T1000 (cell line): ENCODE results near the gene LEFTY2.
"Not testable (repeated sequence)": the region's sequence is repeated elsewhere in the genome, so short reads cannot be mapped to it uniquely, and the experiment has no call there.

ENCODE experiments used
- DNase-seq: peaks from one replicate; lab custom pipeline; 2025; ENCODE audit warnings: mixed read lengths; lab: John Stamatoyannopoulos, UW

Gene LEFTY2

GRCh38 chr1:225953315-225953714 lies 12.3 kb upstream of the LEFTY2 start:
- DNase-seq = no peak

DNA sequence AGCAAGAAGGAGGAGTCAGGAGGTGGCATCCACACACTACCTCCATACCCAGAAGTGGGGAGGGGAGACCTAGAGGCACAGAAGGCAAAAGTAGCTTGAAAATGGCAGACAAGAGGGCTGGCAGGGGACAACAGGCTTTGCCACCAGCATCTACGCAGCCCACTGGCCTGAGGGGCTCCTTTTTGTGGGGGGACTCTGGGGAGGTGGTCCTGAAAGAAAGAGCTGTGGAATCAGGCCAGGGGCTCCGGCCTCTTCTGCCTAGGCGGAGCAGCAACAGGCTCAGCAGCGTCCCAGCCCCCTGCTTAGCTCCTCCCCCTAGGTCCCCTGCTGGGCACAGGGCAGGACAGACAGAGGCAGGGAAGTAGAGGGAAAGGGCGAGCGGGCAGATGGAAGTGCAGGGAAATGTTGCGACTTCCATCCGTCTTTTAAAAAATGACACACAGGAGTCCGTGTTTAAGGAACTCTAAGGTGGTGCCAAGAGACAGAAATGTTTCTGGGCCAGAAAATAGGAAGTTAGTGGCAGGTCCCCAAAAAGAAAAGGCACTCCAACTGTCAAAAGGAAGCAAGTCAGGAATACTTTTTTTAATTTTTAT lies 10.0 kb upstream of the LEFTY2 start:
- no peak for DNase-seq

DNA sequence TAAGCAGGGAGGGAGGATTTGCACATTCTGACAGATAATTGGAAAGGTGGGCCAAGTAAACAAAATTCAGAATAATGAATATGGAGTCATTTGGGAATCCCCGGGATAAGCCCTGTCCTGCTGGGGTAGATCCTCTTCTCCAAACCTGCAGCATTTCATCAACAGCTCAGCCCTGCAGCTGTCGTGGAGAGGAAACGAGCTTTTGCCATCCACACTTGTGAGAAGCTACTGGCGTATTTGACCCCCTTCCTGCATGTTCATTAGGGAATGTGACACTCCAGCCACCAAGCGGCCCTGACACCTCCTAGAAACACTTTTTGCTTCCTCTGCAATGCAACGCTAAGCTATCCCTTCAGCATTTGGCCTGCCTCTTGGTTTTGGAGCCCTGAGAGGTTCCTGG lies 8.0 kb upstream of the LEFTY2 start:
- DNase-seq = no peak

GRCh38 chr1:225946803-225947202 lies 5.8 kb upstream of the LEFTY2 start:
- no peak for DNase-seq

- DNase-seq = no peak
Measured at GRCh38 chr1:225946082-225946620, 5.1 kb upstream of the LEFTY2 start.

- no peak for DNase-seq
Measured at GRCh38 chr1:225945564-225945963, 4.5 kb upstream of the LEFTY2 start.

DNA sequence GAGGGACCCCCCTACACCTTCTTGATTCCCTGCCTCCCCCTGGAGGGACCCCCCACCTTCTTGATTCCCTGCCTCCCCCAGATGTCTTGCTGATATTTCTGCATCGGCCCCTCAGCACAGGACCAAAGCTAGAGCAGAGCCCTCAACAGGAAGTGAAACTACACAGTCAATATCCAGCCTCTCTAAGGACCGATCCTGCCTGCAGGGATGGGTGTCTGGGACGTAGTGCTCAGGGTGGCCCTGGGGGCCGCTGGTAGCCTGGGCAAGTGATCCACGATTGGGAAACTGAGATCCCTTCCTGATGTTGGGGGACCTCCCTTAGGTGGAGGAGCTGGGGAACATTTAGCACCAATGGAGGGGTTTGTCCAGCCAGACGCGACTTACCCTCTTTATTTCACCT lies 3.9 kb upstream of the LEFTY2 start:
- DNase-seq = no peak

GRCh38 chr1:225944387-225944786 lies 3.4 kb upstream of the LEFTY2 start:
- no peak for DNase-seq

- no peak for DNase-seq
Measured at GRCh38 chr1:225943582-225943981, 2.6 kb upstream of the LEFTY2 start.

- DNase-seq = no peak
Measured at GRCh38 chr1:225942574-225942973, 1.6 kb upstream of the LEFTY2 start.

DNA sequence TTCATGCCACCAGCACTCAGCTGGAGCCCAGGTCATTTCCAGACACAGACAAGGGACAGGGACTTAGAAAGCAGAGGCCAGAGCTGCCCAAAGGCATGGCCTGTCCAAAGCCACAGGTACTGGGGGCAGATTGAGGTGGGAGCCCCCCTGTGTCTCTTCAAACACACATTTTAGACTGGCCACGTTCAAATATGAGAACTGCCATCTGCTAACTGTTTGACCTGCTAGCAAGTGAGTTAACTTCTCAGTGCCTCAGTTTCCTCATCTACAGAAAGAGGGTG lies 862 bp upstream of the LEFTY2 start:
- no peak for DNase-seq

DNA sequence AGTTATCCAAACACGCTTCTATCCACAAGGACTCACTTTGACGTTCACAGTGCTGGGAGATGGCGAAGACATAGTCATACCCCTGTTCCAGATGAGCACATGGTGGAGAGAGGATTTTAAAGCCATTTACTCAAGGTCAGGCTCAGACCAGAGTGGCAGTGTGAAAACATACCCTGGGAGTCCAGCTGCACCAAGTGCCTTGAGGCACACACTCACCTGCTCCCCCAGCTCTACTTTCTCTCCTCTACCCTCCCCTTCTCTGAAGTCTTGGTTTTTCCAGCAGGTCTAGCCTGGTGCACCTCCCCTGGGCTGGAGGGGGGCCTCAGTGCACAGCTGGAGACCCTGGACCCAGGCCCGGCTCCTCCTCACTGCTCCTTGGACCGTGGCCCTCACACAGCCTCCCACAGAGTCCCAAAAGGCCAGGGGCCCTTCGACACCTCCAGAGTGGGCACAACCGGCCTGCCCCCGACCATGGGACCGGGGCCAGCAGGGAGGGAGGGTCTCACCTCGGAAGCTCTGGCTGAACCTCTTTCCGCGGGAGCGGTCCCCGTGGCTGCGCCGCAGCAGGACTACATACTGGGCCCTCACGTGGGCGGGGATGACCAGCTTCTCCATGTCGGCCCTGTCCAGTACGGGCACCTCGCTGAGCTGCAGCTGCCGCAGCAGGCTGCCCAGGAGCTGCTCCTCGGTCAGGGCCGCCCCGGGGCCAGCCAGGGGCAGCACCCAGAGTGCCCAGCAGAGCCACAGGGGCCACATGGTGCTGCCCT lies 452 bp downstream of the LEFTY2 start:
- no peak for DNase-seq

DNA sequence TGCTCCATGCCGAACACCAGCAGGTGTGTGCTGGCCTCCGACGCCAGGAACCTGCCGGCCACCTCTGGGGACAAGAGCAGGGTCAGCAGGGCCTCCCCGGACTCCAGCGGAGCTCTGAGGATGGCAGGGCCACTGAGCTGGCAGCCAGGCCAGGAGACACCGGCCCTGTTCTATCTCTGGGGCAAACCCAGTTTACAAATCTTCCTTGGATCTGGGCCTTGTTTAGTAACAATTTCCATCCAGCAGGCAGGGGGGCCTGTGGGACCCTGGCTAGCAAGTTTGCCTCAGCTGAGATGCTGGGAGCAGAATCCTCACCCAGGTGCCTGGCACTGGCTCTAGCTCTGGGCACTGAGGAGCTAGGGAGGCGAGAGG lies 1.1 kb downstream of the LEFTY2 start:
- not testable (repeated sequence) for DNase-seq

- not testable (repeated sequence) for DNase-seq
Measured at GRCh38 chr1:225939097-225939938, 1.7 kb downstream of the LEFTY2 start.

GRCh38 chr1:225937048-225937968 lies 3.7 kb downstream of the LEFTY2 start:
- no peak for DNase-seq

DNA sequence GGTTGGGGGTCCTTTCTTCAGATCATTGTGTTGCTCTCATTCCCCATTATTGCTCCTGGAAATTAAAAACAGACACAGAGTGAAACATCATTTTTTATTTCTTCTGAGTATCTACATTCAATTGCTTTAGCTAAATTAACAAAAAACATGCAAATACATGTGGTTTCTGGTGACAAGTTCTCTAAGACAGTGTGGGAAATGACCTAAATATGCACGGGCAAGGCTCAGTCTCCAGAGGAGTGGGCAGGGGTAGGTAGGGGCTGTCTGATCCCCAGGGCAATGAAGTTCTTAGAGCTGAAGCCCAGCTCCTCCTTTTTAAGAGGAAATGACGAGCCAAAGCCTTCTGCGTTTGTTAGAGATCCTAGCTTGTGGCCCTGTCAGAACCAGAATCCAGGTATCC lies 4.5 kb downstream of the LEFTY2 start:
- DNase-seq = no peak

DNA sequence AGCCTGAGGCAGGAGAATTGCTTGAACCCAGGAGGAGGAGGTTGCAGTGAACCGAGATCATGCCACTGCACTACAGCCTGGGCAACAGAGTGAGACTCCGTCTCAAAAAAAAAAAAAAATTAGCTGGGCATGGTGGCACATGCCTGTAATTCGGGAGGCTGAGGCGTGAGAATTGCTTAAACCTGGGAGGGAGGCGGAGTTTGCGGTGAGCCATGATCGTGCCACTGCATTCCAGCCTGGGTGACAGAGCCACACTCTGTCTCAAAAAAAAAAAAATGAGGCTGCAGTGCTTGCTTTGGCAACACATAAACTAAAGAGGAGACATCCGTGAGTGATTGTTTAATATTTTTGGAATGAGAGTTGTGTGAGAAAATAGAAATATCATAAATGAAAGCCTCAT lies 4.9 kb downstream of the LEFTY2 start:
- not testable (repeated sequence) for DNase-seq

GRCh38 chr1:225934711-225935110 lies 6.3 kb downstream of the LEFTY2 start:
- no peak for DNase-seq

GRCh38 chr1:225933072-225933471 lies 7.9 kb downstream of the LEFTY2 start:
- no peak for DNase-seq

- DNase-seq = no peak
Measured at GRCh38 chr1:225931270-225932136, 9.5 kb downstream of the LEFTY2 start.

DNA sequence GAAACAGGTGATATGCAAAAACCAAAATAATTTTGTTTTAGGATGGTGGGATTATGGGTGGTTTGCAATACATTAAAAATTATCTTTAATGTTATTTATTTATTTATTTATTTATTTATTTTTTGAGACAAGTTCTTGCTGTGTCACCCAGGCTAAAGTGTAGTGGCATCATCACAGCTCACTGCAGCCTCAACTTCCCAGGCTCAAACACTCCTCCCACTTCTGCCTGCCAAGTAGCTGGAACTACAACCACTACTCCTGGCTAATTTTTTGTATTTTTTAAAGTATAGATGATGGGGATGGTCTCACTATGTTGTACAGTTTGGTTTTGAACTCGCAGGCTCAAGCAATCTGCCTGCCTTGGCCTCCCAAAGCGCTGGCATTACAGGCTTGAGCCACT lies 10.5 kb downstream of the LEFTY2 start:
- DNase-seq = no peak
